T47D (cell line): ENCODE measurements around the gene ATG9B.

ENCODE experiments used
- DNase-seq, 2 experiments: peaks; one replicate each; pipeline versions ENCODE4 v3.0.0 to v3.0.0-alpha.2; 2011 to 2012; ENCODE audit warnings: low read depth in 1 of 2, low spot score in 1 of 2
- JUND ChIP-seq: IDR thresholded peaks from 2 replicates; pipeline ENCODE4 v1.6.1; 2012; ENCODE audit warnings: low read depth
- in situ Hi-C: cut with HindIII; loops from 2 replicates; pipeline ENCODE4 v1.10.0; 2016; ENCODE audit warnings: low sequenced_read_pairs, low pct_unique_long_range_greater_than_20kb

The ATG9B gene

GRCh38 chr7:151003572-151003971 lies 20.7 kb downstream of the ATG9B start:
- DNase-seq = peak; percentile 50 to 71
- in situ Hi-C loops = no loop called here
- TF ChIP-seq JUND = no peak

DNA sequence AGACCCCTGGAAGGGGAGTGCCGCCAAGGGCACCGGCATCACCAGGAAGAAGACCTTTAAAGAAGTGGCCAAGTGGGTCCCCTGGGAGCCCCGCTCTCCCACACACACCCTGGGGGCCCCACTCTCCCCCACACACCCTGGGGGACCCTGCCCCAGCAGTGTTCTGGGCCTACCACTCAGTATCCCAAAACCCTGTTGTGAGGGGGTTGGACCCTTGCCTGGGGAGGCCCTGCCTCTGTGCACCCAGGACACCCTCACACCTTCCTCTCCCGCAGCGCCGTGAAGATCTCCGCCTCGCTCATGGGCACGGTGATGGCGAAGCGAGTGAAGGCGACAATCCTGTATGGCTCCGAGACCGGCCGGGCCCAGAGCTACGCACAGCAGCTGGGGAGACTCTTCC lies 22.7 kb downstream of the ATG9B start:
- in situ Hi-C loops = no loop called here
- no peak for DNase-seq
- no peak for TF ChIP-seq JUND

DNA sequence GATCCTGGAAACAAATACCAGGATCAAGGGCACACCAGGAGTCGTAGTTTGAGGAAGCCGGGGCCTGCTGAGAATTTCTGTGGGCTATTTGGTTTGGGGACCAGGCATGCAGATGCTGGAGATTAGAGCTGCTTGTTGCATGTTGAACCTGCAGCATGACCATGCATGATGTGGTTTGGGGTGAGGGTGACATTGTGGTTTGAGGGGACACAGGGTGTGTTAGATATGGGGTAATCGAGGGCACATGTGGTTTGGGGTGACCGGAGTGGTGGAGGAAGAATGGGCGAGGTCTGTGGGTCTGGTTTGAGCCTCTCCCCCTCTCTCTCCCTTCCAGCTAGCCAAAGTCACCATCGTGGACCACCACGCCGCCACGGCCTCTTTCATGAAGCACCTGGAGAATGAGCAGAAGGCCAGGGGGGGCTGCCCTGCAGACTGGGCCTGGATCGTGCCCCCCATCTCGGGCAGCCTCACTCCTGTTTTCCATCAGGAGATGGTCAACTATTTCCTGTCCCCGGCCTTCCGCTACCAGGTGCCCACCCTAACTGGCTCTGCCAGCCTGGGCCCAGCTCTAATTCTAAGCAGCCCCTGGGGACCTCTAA lies 23.3 kb downstream of the ATG9B start:
- no peak for TF ChIP-seq JUND
- in situ Hi-C loops = no loop called here
- DNase-seq = no peak

DNA sequence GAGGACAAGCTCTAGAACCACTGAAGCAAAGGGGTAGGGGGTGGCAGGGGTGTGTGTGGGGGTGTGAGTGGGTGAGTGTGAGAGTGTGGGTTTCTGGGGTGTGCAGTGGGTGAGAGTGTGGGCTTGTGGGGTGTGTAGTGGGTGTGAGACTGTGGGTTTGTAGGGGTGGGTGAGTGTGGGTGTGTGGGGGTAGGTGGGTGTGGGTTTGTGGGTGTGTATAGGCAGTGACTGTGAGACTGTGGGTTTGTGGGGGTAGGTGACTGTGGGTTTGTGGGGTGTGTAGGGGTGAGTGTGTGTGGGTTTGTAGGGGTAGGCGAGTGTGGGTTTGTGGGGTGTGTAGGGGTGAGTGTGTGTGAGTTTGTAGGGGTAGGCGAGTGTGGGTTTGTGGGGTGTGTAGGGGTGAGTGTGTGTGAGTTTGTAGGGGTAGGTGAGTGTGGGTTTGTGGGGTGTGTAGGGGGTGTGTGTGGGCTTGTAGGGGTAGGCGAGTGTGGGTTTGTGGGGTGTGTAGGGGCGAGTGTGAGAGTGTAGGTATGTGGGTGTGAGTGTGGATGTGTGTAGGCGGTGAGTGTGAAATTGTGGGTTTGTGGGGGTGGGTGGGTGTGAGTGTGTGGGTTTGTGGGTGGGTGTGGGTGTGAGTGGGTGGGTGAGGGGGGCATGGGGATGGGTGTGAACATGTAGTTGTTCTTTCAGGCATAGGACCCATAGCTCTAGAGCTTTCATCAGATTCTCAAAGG lies 24.6 kb downstream of the ATG9B start:
- TF ChIP-seq JUND = no peak
- in situ Hi-C loops = no loop called here
- no peak for DNase-seq

GRCh38 chr7:150999001-150999400 lies 25.3 kb downstream of the ATG9B start:
- in situ Hi-C loops = no loop called here
- no peak for TF ChIP-seq JUND
- no peak for DNase-seq

DNA sequence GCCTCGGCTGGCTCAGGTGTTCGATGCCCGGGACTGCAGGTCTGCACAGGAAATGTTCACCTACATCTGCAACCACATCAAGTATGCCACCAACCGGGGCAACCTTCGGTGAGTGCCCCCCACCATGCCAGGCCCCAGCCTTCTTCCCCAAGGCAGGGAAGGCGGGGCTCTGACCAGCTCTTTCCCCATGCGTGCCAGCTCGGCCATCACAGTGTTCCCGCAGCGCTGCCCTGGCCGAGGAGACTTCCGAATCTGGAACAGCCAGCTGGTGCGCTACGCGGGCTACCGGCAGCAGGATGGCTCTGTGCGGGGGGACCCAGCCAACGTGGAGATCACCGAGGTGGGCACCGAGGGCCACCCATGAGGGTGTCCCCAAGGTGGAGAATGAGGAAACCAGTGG lies 26.0 kb downstream of the ATG9B start:
- no peak for TF ChIP-seq JUND
- DNase-seq = no peak
- in situ Hi-C loops = no loop called here

DNA sequence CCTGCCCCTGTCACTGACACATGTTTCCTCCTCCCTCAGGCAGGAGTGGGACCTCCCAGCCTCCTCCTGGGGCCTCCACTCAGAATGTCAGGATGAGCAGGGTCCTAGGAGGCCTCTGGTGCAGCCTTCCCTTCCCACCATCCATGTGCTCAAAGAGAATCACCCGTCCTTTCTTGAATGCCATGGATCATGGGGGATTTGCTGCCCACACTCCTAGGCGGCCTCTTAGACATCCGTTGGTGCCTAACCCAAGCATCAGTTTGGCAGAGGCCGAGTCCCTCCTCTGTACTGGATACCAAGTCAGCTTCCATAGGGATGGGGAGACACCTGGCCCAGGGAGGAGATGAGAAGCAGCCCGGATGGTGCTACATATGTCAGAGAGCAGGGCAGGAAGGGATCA lies 26.5 kb downstream of the ATG9B start:
- TF ChIP-seq JUND = no peak
- no peak for DNase-seq
- in situ Hi-C loops = no loop called here

- in situ Hi-C loops = no loop called here
- no peak for DNase-seq
- TF ChIP-seq JUND = no peak
Measured at GRCh38 chr7:150997075-150997511, 27.2 kb downstream of the ATG9B start.

DNA sequence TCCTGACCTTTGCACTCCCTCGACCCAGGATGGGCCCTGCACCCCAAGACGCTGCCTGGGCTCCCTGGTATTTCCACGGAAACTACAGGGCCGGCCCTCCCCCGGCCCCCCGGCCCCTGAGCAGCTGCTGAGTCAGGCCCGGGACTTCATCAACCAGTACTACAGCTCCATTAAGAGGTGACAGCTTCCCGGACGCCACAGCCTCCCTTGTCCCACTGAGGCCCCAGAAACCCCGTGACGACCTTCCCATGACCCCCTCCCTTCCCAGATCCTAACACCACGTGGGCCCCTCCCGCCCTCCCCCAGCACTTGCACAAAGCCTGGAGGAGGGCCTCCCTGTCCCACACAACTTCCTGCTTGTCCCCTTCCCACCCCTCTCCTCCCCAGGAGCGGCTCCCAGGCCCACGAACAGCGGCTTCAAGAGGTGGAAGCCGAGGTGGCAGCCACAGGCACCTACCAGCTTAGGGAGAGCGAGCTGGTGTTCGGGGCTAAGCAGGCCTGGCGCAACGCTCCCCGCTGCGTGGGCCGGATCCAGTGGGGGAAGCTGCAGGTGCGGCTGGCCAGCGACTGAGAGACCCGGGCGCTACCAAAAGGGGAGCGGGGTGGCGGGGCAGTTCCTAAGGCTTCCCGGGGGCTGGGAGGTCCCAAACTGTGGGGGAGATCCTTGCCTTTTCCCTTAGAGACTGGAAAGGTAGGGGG lies 27.8 kb downstream of the ATG9B start:
- in situ Hi-C loops = no loop called here
- TF ChIP-seq JUND = no peak
- DNase-seq = no peak

DNA sequence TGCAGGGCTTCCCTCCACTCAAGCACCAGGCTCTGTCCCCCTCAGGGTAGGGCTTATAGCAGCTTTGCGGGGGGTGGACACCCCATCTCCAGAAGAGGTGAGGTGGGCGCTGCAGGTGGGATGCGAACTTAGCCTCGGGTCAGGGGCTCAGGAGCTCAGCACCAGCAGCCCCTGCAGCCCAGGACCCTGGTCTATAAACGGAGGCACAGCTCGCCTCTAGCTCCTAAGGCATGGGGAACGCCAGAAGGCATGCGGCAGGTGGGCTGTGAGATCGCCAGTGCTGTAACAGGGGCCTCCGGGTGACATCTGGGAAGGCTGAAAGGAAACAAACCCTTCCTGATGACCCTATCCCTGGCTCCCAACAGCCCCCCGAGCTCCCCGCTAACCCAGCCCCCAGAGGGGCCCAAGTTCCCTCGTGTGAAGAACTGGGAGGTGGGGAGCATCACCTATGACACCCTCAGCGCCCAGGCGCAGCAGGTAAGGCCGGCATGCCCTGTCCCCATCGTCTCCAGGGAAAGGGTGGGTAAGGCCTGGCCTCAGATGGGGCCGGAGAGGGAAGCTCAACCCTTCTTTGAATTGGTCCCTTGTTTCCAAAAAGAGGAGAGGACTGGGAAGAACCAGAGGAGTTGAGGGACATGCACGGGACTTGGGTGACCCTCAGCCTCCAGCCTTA lies 29.3 kb downstream of the ATG9B start:
- DNase-seq = no peak
- in situ Hi-C loops = no loop called here
- no peak for TF ChIP-seq JUND

- TF ChIP-seq JUND = no peak
- DNase-seq = no peak
- in situ Hi-C loops = no loop called here
Measured at GRCh38 chr7:150994141-150994837, 30.0 kb downstream of the ATG9B start.

GRCh38 chr7:150993511-150993910 lies 30.8 kb downstream of the ATG9B start:
- DNase-seq = no peak
- in situ Hi-C loops = no loop called here
- TF ChIP-seq JUND = no peak
